ENCODE measurements around the gene CCL3.
"Not testable (repeated sequence)": the region's sequence is repeated elsewhere in the genome, so short reads cannot be mapped to it uniquely, and the experiment has no call there.

The CCL3 gene

GRCh38 chr17:36114971-36115648, 25.2 kb upstream of the CCL3 start:
- not testable (repeated sequence) for DNase-seq

DNA sequence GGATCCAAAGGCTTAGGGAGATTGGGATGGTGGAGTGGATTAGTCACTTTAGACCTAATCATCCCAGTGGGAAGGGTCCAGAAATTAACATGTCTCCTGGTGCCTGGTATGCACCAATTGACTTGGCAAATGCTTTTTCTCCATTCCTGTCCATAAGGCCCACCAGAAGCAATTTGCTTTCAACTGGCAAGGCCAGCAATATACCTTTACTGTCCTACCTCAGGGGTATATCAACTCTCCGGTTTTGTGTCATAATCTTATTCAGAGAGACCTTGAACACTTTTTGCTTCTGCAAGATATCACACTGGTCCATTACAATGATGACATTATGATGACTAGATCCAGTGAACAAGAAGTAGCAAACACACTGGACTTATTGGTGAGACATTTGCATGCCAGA, 23.2 kb upstream of the CCL3 start:
- DNase-seq, result not testable (repeated sequence)

- DNase-seq, result no peak
Measured at GRCh38 chr17:36112572-36112971, 22.6 kb upstream of the CCL3 start.

DNA sequence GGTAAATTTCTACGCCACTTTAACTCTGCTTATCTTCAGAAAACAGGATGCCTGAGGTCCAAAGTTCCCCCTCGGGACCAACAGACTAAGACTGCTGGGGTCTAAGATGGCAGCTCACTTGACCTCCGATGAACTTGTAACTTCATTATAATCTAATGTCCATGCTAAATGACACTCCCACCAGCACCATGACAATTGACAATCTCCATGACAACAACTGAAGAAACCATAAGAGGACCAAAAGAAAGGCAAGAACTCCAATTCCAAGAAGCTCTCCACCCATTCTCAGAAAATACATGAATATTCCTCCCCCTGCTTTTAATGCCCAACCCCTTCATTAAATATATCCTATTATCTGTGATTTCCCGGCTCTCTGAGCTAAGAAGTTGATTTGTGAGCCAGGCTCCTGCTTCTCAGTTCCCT, 21.1 kb upstream of the CCL3 start:
- no peak for DNase-seq

DNA sequence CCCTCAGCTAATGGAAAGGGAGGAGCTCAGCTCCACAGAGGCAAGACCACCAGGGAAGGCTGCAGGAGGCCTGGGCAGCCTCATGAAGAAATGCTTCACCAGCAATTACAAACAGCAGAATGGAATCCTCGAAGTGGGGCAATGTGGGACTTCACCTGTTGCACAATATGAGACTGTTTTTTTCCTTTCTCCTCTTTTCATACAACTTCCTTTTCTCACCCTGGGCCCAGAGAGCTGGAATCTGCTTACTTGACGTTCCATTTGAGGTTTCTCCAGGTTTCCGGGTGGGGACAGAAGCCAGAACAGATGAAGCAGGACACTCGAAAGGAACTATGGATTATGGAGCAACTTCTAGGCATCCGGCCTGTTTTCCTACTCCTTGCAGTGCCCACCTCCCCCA, 18.3 kb upstream of the CCL3 start:
- not testable (repeated sequence) for DNase-seq

DNA sequence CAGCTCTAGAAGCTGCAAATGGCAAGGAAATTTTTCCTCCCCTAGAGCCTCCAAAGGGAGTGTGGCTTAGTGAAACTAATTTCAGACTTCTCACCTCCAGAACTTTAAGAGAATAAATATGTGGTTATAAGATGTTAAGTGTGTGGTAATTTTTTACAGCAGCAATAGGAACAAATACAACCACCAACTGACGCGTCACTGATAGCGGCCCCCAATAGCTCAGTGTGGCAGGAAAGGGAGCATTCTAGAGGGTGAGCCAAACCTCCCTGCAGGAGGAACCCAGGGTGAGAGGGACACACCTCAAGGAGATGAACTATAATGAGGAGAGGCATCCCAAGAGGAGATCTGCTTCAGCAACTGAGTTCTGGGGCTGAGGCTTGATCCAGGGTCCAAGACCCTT, 17.7 kb upstream of the CCL3 start:
- DNase-seq, result peak in 1 of 5 experiments; percentile 53

DNA sequence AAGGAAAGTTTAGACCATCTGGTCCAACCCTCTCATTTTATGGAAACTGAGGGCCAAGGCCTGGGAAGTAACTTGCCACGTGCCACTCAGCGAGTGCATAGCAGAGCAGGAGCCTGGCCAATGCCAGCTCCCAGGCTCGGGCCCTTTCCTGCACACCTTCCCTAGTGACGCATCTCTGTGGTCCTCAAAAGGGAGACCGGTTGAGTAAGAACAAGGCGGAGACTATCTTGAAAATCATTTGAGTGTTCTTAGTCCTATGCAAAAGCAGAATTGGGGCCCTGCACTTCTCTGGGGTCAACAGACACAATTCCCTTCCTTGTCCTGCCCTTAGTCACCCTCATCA, 16.5 kb upstream of the CCL3 start:
- DNase-seq, result no peak

DNA sequence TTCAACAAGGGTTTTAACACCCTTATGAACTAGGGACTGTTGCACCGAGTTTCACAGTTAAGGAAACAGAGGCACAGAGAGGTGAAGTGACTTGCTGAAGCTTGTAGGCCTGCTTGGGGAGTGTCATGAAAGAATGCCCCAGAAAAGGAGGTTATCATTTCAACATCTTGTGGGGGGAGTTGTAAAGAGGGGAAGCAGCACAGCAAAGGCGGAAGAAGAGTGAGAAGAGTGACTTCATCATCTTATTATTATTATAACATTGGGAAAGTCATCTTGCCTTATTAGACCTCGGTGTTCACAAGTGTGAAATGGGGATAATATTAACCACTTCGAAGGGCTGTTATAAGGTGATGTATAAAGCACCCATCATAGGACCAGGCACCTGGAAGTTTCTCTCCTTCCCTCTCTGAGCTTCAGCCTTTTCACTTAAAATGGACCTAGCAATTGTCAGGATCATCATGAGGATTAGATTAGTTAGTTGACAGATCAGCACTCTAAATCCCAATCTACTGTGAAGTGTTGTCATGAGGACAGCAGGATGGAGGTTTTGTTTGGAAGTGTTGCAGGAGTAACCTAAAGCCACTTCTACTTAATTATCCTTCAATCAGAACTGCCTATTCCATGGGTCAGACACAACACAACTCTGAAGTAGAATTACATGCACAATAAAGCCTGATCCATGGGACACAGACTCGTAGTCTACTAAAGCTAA, 16.0 kb upstream of the CCL3 start:
- no peak for DNase-seq

DNA sequence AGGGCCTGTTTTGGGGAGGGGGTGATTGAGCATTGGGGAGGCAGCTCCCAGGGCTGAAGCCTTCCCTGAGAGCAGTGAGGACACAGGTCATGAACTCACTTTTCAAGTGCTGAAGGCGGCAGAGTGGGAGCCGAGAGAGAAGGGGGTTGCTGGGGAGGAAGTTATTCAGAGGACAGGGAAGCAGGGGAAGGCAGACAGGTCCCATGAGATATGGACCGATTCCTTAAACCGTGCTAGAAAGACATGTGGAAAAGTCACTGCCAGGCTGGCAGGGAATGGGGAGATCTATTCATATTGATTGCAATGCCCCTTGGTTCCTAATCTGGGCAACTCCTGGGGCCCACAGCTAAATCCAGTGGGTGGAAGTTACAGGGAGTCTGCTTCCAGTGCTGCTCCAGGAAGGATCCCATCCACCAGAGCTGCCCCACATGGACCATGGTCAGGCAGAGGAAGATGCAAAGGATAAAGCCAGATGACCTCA, 14.8 kb upstream of the CCL3 start:
- DNase-seq, result no peak

GRCh38 chr17:36104246-36104645, 14.3 kb upstream of the CCL3 start:
- not testable (repeated sequence) for DNase-seq

- peak in 2 of 5 experiments; percentile 27 to 81 for DNase-seq
Measured at GRCh38 chr17:36103401-36103975, 13.5 kb upstream of the CCL3 start, which contains the start of gene CCL4. Gene CCL4, plus strand, starts transcription at chr17:36103827. Its CDS starts 79 bp downstream, at chr17:36103906.

GRCh38 chr17:36099004-36099403, 9.1 kb upstream of the CCL3 start:
- DNase-seq, result not testable (repeated sequence)

- DNase-seq, result no peak
Measured at GRCh38 chr17:36095992-36096391, 6.0 kb upstream of the CCL3 start.

- DNase-seq, result no peak
Measured at GRCh38 chr17:36094746-36095145, 4.8 kb upstream of the CCL3 start.

DNA sequence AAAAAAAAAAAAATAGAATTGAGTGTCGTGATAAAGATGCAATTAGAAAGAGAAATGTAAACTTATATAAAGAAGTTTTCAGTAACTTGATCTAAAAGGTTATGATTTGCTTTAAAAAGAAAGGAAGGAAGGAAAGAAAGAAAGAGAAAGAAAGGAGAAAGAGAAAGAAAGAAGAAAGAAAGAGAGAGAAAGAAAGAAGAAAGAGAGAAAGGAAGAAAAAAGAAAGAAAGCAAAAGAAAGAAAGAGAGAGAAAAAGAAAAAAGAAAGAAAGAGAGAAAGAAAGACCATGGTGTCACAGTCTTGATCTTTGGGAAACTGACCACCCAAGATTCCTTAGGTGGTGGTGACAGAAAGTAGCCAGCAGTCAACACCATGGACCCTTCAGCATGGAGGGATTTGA, 4.3 kb upstream of the CCL3 start:
- DNase-seq, result no peak

GRCh38 chr17:36092715-36093114, 2.8 kb upstream of the CCL3 start:
- not testable (repeated sequence) for DNase-seq

DNA sequence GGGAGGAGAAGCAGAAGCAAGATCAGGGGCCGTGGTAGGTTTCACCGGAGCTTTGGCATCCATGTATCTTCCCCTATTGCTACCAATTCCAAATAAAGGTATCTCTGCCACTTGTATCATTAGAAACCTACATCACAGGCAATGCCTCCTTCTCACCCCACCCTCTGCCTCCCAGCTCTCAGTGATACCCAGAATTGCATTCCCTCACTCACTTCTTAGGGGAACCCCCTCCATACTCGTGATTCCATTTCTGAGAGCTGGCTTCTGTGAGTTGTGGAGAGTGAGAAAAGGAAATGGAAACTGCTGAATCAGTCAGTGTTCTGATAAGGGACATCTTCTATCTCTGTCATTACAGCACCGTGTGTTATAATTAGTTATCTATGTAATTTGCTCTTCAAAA, 2.3 kb upstream of the CCL3 start:
- DNase-seq, result peak in 1 of 5 experiments; percentile 32

- DNase-seq, result no peak
Measured at GRCh38 chr17:36089339-36089865, 541 bp downstream of the CCL3 start.

DNA sequence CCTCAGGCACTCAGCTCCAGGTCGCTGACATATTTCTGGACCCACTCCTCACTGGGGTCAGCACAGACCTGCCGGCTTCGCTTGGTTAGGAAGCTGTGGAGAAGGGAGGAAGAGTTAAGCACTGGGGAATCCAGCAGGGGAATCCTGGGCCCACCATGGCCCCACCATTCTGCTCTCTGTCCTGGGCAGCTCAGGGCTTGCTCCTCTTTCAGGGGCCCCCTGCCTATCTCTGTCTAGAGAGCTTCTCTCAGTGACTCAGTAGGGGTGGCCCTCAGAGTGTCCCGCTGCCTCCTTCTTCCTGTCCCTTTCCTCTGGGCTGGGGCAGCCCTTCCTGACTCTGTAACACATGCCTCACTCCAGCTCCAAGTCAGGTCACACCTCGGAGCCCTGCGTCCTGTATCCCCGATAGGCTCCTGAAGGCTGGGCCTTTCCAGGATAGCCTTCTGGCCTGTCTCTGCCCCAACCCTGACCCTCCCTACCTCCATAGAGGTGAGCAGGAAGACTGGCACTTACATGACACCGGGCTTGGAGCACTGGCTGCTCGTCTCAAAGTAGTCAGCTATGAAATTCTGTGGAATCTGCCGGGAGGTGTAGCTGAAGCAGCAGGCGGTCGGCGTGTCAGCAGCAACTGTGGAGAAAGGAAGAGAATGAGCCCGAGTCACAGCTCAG, 1.1 kb downstream of the CCL3 start:
- no peak for DNase-seq

GRCh38 chr17:36087897-36088572, 1.9 kb downstream of the CCL3 start:
- DNase-seq, result peak in 1 of 5 experiments; percentile 37

DNA sequence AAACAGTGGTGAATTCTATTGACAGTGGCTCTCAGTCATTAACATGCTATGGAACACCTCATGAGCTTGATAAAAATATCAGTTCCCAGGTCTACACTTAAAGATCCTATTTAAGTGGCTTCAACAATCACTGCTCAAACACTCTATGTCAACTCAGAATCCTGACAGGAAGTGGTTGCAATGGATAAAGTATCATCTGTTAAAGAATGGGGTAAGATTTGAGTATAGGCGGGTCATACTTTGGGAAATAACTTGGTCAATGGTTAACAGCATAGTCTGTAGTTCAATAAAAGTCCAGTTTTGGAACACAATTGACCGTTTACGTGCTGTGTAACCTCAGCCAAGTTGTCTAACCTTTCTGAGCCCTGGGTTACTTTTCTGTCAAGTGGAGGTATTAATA, 2.5 kb downstream of the CCL3 start:
- not testable (repeated sequence) for DNase-seq

- no peak for DNase-seq
Measured at GRCh38 chr17:36086791-36087190, 3.2 kb downstream of the CCL3 start.
